Lower leg skin (tissue), 3 donors: ENCODE measurements around the gene RADX.

Experiments used
- CTCF ChIP-seq, 3 donors: fragments of 450-650 bp; IDR thresholded peaks; one replicate each; pipeline ENCODE4 v1.5.1; 2016; ENCODE audit warnings: antibody characterized with exemption in 3 of 3, mild to moderate bottlenecking in 3 of 3, moderate library complexity in 2 of 3
- POLR2A ChIP-seq, 2 donors: fragments of 450-650 bp; IDR thresholded peaks; one replicate each; pipeline ENCODE4 v1.6.1; 2016 to 2017; ENCODE audit warnings: antibody characterized with exemption in 2 of 2, mild to moderate bottlenecking in 1 of 2, moderate library complexity in 1 of 2

- TF ChIP-seq CTCF (IDR thresholded peaks at IDR 0.05): no peak
- TF ChIP-seq POLR2A (IDR thresholded peaks at IDR 0.05): no peak
These were observed 84.7 kb downstream of the RADX start for GRCh38 chrX:106696502-106696901.
